HL-60/S4 (cell line): ENCODE data around the gene SPDYE2.
"Not testable (repeated sequence)": the region's sequence is repeated elsewhere in the genome, so short reads cannot be mapped to it uniquely, and the experiment has no call there.

Experiments
- in situ Hi-C: fragments of 300-500 bp; cut with MboI; formaldehyde crosslinking; loops from 2 replicates; pipeline ENCODE4 v1.14.3; 2022; ENCODE audit warnings: low sequenced_read_pairs

The SPDYE2 gene

DNA sequence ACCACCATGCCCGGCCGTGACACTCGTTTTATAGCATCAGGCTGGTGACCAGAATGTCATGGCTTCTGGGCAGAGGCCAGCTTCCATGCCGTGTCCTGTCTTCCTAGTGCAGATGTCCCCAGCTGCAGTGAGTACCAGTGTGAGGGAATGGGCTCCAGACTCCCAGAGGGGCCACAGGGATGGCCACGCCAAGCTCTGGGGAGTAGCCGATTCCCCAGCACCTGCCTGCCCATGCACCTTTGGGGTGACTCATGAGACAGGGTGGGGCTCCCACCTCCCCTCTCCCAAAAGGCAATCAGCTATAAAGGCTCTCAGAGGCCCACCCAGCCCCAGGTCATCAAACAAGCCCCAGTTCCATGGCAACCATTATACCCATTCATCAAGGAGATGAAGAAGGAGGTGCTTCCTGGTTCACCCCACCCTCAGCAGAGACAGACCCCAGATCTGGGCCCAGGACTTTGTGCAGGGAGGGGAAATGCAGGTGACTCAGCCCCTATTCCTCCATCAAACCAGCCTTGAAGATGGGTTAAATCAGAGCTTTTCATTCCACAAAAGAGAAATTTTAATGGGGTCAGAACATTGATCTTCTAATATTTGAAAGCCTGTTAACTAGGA, at the start of gene SPDYE2:
Gene SPDYE2 (plus strand): TSS at position 419 of the 615 bp plus-strand sequence. CDS start 2,030 bp downstream, outside the sequence.
- in situ Hi-C loops = not testable (repeated sequence)

DNA sequence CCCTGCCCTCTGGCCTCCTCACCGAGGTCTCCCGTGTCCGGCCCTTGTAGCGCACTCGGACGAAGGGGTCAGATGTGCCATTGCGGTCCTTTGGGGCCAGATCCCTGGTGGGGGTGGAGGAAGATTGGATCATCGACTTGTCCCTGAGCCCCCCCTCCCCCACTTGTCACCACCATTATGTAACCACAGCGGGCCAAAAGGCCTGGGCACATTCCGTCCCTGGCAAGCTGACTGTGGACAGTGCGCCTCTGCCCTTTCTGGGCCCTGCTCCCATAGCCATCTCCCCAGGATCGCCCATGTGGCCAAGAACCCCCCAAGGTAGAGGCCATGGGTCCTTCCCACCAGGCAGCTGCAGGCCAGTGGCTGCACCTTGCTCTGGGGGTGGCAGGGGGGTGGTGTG, 47.9 kb upstream of the SPDYE2 start:
- in situ Hi-C loops = not testable (repeated sequence)

GRCh38 chr7:102505298-102506185, 45.5 kb upstream of the SPDYE2 start:
- in situ Hi-C loops = not testable (repeated sequence)

GRCh38 chr7:102507410-102508088, 43.5 kb upstream of the SPDYE2 start:
- in situ Hi-C loops = not testable (repeated sequence)

- in situ Hi-C loops = not testable (repeated sequence)
Measured at GRCh38 chr7:102510575-102510974, 40.5 kb upstream of the SPDYE2 start.

GRCh38 chr7:102511860-102512522, 39.0 kb upstream of the SPDYE2 start:
- in situ Hi-C loops = not testable (repeated sequence)

- in situ Hi-C loops = not testable (repeated sequence)
Measured at GRCh38 chr7:102512642-102513221, 38.3 kb upstream of the SPDYE2 start.

GRCh38 chr7:102514881-102515721, 35.9 kb upstream of the SPDYE2 start:
- in situ Hi-C loops = not testable (repeated sequence)

- in situ Hi-C loops = not testable (repeated sequence)
Measured at GRCh38 chr7:102515889-102516288, 35.1 kb upstream of the SPDYE2 start.

DNA sequence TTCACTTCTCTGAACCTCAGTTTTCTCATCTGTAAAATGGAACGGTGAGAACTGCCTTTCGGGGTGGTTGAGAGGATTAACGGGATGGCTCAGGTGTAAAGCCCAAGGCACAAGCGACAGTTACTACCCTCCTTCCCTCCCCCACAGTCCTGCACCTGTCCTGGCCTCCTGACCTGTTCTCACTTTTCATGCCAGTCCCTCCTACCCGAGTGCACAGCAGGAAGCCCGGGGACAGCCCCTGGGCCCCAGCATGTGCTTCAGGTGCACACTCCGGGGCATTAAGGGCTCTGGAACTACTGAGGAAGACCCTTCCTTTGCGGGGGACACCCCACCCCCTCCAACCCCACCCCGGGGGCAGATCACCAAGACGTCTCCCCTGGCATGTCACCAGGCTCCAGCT, 34.1 kb upstream of the SPDYE2 start:
- in situ Hi-C loops = not testable (repeated sequence)

DNA sequence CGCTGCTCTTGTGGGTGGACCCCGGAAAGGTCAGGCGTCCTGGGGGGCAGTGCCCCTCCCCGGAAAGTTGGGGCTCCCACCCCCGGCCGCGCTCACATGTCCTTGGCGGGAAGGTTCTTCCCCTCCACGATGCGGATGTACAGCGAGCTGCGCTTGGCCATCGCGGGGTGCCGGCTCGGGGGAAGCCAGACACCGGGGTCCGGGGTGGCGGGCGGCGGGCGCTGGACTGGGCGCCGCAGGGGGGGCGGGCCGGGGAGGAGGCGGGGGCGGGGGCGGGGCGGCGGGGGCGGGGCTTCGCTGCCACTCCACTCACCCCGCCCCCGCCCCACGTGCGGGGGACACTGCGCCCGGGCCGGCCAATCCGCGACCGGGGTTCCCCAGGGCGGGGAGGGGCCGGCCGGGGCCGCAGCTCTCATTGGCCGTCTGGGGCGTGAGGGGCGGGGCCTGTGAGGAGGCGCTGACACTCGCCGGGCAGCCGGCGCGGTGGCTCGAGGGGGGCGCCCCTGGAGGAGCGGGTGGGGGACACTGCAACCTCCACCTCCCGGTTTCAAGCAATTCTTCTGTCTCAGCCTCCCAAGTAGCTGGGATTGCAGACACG, 33.4 kb upstream of the SPDYE2 start, which contains the start of gene RASA4B:
Gene RASA4B (minus strand): TSS at position 228 of the 598 bp plus-strand sequence. CDS start 67 bp downstream, at position 161.
- in situ Hi-C loops = not testable (repeated sequence)

DNA sequence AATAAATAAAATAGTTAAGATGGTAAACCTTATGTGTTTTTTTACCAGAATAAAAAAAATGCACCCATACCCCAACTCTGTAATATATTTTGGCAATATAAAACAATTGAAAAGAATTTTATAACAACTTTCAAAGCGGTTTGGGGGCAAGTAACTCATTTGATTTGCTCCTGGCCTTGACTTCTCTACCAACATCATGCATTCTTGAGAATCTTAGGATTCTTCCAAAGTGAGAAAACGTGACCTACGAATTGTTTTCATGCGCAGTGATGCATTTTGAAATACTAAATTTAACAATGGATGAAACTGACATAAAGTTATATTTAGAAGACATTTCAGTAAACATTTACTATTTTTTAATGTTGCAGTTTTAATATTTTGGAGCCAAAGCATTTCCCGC, 30.2 kb upstream of the SPDYE2 start:
- in situ Hi-C loops = not testable (repeated sequence)

- in situ Hi-C loops = not testable (repeated sequence)
Measured at GRCh38 chr7:102524803-102525202, 26.2 kb upstream of the SPDYE2 start.

DNA sequence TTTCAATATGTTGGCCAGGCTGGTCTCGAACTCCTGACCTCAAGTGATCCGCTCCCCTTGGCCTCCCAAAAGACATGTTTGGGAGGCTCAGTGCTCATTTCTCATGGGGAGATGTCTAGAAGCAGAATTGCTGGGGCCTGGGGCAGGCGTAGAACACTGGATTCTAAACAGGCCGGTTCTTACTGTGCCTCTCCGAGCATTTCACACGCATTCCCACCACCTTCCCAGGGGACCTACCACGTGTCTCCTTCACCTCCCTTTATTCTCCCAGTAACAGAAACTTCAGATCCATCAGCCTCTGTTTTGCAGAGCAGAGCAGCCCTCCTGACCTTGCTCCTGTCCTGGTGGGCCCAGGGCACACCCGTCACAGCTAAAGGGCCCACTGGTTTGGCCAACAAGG, 23.8 kb upstream of the SPDYE2 start:
- in situ Hi-C loops = not testable (repeated sequence)

- in situ Hi-C loops = not testable (repeated sequence)
Measured at GRCh38 chr7:102527822-102528793, 22.9 kb upstream of the SPDYE2 start.

DNA sequence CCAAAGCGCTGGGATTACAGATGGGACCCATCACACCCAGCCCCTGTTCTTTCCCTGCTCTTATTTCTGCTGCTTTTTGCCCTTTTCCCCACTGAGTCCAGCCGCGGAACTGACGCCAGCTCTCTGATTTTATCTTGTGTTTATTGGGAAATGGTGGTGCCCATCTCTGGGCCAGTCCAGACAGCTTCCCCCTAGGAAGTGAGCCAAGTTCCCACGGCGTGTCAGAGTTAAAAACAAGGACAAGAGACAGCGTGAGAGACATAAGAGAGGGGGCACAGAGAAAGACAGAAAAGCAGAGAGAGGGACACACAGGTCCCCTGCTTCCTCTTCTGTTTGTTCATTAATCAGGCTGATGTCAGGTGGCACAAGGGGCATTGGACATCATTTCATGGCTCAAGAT, 19.4 kb upstream of the SPDYE2 start:
- in situ Hi-C loops = not testable (repeated sequence)

- in situ Hi-C loops = not testable (repeated sequence)
Measured at GRCh38 chr7:102532127-102532526, 18.9 kb upstream of the SPDYE2 start.

DNA sequence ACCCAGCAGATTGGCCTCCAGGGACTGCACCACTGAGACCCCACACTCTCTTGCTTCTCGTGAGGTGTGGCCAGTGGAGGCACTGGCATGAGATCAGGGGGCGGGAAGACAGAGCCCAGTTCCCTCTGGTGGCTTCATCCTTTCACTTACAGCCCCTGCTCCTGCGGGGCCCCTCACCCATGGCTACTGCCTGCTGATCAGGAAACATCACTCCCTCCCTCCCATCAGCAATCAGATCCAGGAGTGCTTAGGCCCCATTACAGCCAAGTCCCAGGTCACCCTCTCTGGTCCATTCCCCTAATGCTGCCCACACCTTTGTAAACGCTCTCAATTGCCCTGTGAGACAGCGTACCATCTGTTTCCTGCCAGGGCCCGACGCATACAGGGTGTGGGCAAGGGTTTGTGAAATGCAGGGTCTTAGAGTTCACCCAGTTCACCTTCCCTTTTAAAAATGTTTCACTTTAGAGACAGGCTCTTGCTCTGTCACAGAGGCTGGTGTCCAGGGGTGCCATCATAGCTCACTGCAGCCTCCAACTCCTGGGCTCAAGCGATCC, 15.9 kb upstream of the SPDYE2 start:
- in situ Hi-C loops = not testable (repeated sequence)
